ENCODE measurements around the gene UPP1. TPM values are rescaled to one million over a fixed set of nuclear protein-coding genes. Genes with fewer than 3 reads are reported as not detected.
"Not testable (repeated sequence)": the region's sequence is repeated elsewhere in the genome, so short reads cannot be mapped to it uniquely, and the experiment has no call there.

Gene UPP1
- 58.2 TPM for total RNA-seq

- peak; percentile 71 for DNase-seq (ENCODE audit: low spot score)
These were observed at the start of gene UPP1 for GRCh38 chr7:48089046-48090003. Gene UPP1, plus strand, starts transcription at chr7:48089265. Its CDS starts 5,519 bp downstream, at chr7:48094784.

- DNase-seq (ENCODE audit: low spot score): no peak
These were observed 48.0 kb upstream of the UPP1 start for GRCh38 chr7:48040944-48041652.

GRCh38 chr7:48041653-48041970, 47.5 kb upstream of the UPP1 start:
- no peak for DNase-seq (ENCODE audit: low spot score)

DNA sequence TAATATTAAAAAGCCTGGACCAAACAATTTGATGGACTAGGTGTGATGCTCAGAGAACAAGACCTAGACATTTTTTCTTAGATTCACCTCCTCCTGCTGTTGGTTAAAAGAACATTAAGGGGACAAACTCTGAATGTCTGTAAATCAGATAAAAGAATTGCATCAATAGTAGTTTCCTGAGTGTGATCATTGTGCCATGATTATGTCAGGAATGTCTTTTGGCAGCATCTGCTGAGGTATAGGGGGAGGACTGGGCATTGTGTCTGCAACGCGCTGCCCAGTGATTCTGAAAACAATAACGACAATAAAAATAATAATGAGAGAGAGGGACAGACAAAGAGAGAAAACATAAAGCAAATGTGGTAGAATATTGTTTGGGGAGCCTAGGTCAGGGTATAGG, 46.8 kb upstream of the UPP1 start:
- DNase-seq (ENCODE audit: low spot score): no peak

DNA sequence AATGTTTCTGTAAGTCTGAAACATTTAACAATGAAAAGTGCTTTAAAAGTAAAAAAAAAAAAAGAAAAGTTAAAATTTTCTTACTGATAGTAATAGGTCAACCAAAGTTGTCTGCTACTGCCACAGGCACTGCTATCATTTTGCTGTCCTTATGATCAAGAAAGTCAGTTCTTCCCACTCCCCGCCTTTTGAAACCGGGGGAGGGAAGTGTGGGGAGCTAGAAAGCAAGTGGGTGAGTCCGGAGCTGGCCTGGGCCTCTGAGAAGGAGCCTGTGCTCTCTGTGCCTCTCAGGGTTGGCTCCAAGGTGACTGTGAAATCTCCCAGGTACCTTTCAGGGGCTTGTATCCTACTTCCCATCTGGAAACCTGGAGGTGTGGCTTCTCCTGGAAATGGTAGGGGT, 46.4 kb upstream of the UPP1 start:
- no peak for DNase-seq (ENCODE audit: low spot score)

DNA sequence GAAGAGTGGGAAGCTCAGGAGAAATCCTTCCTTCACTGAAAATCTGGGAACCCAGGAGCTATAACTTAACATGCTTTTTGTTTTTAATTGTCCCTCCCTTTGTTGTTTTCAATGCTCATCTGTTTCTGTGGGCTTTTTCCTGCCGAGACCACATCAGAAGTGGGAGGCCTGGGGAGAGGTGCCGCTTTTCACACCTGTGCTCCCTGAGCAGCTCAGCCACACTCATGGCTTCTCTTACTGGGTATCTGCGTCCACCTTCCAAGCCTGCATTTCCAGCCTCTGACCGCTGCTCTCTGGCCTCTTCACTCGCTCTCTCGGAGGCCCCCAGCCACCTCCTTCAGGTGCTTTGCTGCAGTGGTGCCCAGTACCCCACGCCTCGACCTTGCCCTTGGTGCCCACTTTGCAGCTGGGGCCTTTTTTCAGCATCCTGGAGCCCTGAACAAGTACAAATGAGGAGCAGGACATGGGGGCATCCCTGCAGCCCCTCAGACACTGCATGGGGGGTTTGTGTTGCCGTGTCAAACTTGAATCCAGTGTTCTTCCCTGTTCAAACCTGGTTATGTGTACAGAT, 43.8 kb upstream of the UPP1 start:
- DNase-seq (ENCODE audit: low spot score): no peak

GRCh38 chr7:48046458-48046857, 42.6 kb upstream of the UPP1 start:
- no peak for DNase-seq (ENCODE audit: low spot score)

DNA sequence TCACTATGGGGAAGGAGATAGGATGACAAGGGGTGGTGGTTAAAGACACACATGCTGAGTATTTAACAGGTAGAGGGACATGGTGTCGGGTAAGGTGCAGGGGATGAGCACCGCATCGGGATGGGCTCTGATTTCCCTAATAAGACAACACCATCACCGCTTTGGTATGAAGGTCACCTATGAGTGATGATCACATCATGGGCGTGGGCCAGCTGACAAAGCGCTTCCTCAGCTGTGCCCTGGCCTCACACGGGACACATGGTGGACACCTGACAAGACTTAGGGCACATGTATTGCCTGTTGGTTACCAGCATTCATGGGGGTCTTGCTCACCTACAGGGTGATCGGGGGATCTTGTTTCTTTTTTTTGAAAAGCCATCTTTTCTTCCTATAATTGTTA, 41.0 kb upstream of the UPP1 start:
- no peak for DNase-seq (ENCODE audit: low spot score)

GRCh38 chr7:48049850-48050249, 39.2 kb upstream of the UPP1 start:
- DNase-seq (ENCODE audit: low spot score): no peak

DNA sequence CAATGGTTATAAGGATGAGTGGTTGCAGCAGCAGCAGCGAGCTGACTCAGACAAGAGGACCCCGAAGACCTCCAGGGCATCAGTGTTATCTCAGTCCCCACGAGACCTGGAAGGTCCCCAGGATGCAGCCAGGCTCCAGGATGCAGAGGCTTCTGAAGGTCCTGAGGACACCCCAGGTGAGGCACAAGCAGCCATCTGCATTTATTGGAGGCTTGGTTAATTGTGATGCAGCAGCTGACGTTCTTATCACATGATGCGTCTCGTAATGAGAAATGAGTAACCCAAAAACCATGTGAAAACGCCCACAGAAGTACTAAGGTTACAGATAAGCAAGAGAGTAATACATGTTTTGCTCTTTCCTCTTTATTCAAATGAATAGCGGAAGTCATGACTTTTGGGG, 36.3 kb upstream of the UPP1 start:
- DNase-seq (ENCODE audit: low spot score): no peak

- DNase-seq (ENCODE audit: low spot score): no peak
These were observed 35.3 kb upstream of the UPP1 start for GRCh38 chr7:48053736-48054135.

- DNase-seq (ENCODE audit: low spot score): no peak
These were observed 30.1 kb upstream of the UPP1 start for GRCh38 chr7:48058990-48059389.

- DNase-seq (ENCODE audit: low spot score): no peak
These were observed 29.4 kb upstream of the UPP1 start for GRCh38 chr7:48059706-48060105.

GRCh38 chr7:48063985-48064384, 25.1 kb upstream of the UPP1 start:
- no peak for DNase-seq (ENCODE audit: low spot score)

GRCh38 chr7:48067475-48067874, 21.6 kb upstream of the UPP1 start:
- no peak for DNase-seq (ENCODE audit: low spot score)

DNA sequence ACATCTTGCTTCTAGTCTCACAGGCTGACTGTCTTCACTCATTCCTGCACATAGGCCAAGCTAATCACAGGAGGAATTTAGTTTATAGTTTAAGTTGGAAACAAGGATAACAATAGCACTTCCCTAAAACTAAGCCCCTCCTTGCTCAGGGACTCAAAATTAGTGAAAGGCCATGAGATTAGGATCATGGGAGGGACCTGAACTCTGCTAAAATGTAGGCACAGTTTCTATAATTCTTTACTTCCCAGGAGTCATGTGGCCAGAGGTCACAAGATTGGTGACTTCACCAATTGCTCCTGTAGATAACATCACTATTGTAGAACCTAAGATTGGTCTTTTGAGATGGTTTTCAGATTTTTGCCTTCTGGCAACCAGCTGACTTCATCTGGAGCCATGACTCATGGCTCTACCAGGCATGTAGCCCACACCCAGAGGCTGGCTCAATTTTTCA, 14.8 kb upstream of the UPP1 start:
- DNase-seq (ENCODE audit: low spot score): no peak

DNA sequence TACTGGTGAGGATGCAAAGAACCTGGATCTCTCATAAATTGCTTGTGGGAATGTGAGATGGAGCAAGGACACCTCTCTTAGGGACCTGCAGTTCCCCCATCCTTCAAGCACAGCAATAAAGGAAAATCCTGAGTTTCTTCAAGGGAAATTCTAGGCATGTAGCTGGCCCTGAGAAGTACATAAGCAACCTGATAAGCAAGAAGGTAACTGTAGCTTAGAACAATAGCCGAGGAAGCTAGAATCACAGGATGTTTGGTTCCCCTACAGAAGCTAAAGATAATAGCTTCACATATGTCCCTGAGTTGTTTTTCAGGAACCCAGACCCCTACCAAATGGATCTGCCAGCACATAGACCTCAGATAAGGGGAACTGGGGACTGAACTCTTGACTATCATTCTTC, 11.6 kb upstream of the UPP1 start:
- no peak for DNase-seq (ENCODE audit: low spot score)

- DNase-seq (ENCODE audit: low spot score): no peak
These were observed 10.6 kb upstream of the UPP1 start for GRCh38 chr7:48078470-48078869.

- not testable (repeated sequence) for DNase-seq (ENCODE audit: low spot score)
These were observed 6.7 kb upstream of the UPP1 start for GRCh38 chr7:48082378-48082777.

GRCh38 chr7:48083114-48083830, 5.8 kb upstream of the UPP1 start:
- DNase-seq (ENCODE audit: low spot score): no peak

DNA sequence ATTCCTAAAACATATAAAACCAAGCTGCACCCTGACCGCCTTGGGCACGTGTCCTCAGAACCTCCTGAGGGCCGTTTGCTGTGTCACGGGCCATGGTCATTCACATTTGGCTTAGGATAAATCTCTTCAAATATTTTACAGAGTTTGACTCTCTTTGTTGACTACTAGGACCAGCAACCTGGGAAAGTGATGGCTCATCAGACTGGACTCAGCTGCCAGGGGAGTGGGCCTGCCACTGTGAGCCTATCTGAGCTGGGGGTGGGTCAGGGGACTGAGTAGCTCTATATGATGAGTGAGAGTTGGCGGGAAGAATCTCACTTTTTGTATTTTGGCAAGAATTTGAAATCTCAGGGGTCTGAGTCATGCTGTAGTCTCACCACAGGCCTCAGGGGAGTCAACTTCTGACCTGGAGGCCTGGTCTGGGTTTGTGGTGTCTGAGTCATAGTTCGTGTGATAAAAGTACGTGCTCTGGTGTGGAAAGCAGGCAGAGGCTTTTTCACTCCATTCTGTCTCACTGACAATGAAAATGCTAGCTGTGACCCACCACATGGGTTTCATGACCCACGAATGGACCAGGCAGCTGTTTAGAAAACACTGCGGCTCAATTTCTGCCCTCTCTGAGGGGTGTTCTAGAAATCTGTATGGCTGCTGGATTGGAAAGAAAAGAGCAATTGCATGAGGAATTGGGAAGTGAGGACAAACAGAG, 4.2 kb upstream of the UPP1 start:
- peak; percentile 71 for DNase-seq (ENCODE audit: low spot score)

- no peak for DNase-seq (ENCODE audit: low spot score)
These were observed 3.7 kb upstream of the UPP1 start for GRCh38 chr7:48085433-48085791.
